ENCODE results near the gene ZBTB38. TPM values are rescaled to one million over a fixed set of nuclear protein-coding genes. Genes with fewer than 3 reads are reported as not detected.
A peak's percentile ranks its signal among the peaks of the same experiment; 100 is the strongest.

The ZBTB38 gene
- total and polyA plus RNA-seq, 2 of the 13 experiments (the other 11 are each of a cell fraction or from before 2014, with no cell fraction given): 26.8 to 51.7 TPM

GRCh38 chr3:141360888-141361598 is 7.3 kb upstream of the ZBTB38 start (continued):
- no peak for TF ChIP-seq SIN3B (IDR thresholded peaks at IDR 0.05; ENCODE audit: low read length)
- no peak for TF ChIP-seq U2AF2 (IDR thresholded peaks at IDR 0.05; ENCODE audit: low read depth, low read length)
- no peak; the same call in 1 of the 2 replicates for TF ChIP-seq E2F1 (CRISPR knock-in tag; IDR thresholded peaks at IDR 0.05)
- TF ChIP-seq FOXK1 (CRISPR knock-in tag; IDR thresholded peaks at IDR 0.05; ENCODE audit: borderline replicate concordance, low read depth): peak; percentile 87; the same call in 1 of the 2 replicates
- TF ChIP-seq CCAR2 (optimal IDR thresholded peaks at IDR 0.05; ENCODE audit: low read depth, low read length): no peak
- TF ChIP-seq PRPF4 (IDR thresholded peaks at IDR 0.05; ENCODE audit: low read depth, low read length, poor library complexity, severe bottlenecking): no peak
- no peak for TF ChIP-seq BCL3 (CRISPR knock-in tag; IDR thresholded peaks at IDR 0.05)
- TF ChIP-seq CREM (IDR thresholded peaks at IDR 0.05): peak; percentile 81; the same call in 1 of the 2 replicates
- no peak for TF ChIP-seq CREM (CRISPR knock-in tag; IDR thresholded peaks at IDR 0.05)
- TF ChIP-seq MEIS2 (CRISPR knock-in tag; IDR thresholded peaks at IDR 0.05): peak; percentile 44; the same call in 1 of the 2 replicates
- TF ChIP-seq ELF4 (CRISPR knock-in tag; IDR thresholded peaks at IDR 0.05; ENCODE audit: borderline replicate concordance): no peak
- TF ChIP-seq YY1 (IDR thresholded peaks at IDR 0.05; ENCODE audit: insufficient read depth, insufficient replicate concordance, low read depth, low read length): peak; percentile 52
- TF ChIP-seq STAT6 (CRISPR knock-in tag; IDR thresholded peaks at IDR 0.05; ENCODE audit: borderline replicate concordance): peak; percentile 90; the same call in 1 of the 2 replicates
- peak; percentile 59 for TF ChIP-seq GATAD1 (CRISPR knock-in tag; IDR thresholded peaks at IDR 0.05)
- TF ChIP-seq TFDP1 (CRISPR knock-in tag; IDR thresholded peaks at IDR 0.05; ENCODE audit: borderline replicate concordance): no peak
- no peak for TF ChIP-seq FLYWCH1 (CRISPR knock-in tag; IDR thresholded peaks at IDR 0.05)
- no peak for TF ChIP-seq TFDP2 (CRISPR knock-in tag; IDR thresholded peaks at IDR 0.05)

Data from HepG2 (cell line).